GM12875 (cell line): ENCODE results near the gene TSR2.

Source experiments
- H3K4me3 ChIP-seq: one replicate; pipeline ENCODE4 v1.5.1; 2011; ENCODE audit warnings: low read depth, low read length, control low read depth
- CTCF ChIP-seq: IDR thresholded peaks from 2 replicates; pipeline ENCODE4 v1.5.1; 2011; ENCODE audit warnings: low read depth, mild to moderate bottlenecking, control low read depth, inconsistent platforms, low read length, moderate library complexity, borderline replicate concordance; ENCODE audit not compliant: insufficient read depth

TSR2 gene, protein sequence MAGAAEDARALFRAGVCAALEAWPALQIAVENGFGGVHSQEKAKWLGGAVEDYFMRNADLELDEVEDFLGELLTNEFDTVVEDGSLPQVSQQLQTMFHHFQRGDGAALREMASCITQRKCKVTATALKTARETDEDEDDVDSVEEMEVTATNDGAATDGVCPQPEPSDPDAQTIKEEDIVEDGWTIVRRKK

GRCh38 chrX:54439960-54440871 lies at the start of gene TSR2:
Gene TSR2 (plus strand): TSS chrX:54440404. CDS start chrX:54440422, 18 bp downstream.
- TF ChIP-seq CTCF: no peak
- H3K4me3 ChIP-seq: peak within 1 kb of the TSS; percentile 68

GRCh38 chrX:54397113-54397512 lies 43.1 kb upstream of the TSR2 start:
- H3K4me3 ChIP-seq: no peak overlapping the region
- no peak for TF ChIP-seq CTCF

DNA sequence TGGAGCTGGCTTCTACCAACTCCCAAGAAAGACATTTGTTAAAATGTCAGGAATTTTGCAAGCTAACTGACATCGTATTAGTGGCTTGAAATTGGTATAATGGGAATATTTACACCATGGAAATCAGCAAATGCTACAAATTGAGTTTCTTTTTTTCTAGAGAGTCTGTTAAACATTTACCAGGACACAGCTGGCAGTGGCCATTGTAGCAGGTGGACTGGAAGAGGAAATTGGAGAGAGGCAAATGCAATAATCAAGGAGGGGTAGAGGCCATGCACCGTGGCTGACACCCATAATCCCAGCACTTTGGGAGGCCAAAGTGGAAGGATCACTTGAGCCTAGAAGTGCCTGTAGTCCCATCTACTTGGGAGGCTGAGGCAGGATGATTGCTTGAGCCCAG lies 32.9 kb upstream of the TSR2 start:
- no peak for TF ChIP-seq CTCF

GRCh38 chrX:54411732-54412131 lies 28.5 kb upstream of the TSR2 start:
- no peak overlapping the region for H3K4me3 ChIP-seq
- TF ChIP-seq CTCF: no peak

More for the DNA sequence above, 32.9 kb upstream of the TSR2 start:
- H3K4me3 ChIP-seq: no peak overlapping the region

DNA sequence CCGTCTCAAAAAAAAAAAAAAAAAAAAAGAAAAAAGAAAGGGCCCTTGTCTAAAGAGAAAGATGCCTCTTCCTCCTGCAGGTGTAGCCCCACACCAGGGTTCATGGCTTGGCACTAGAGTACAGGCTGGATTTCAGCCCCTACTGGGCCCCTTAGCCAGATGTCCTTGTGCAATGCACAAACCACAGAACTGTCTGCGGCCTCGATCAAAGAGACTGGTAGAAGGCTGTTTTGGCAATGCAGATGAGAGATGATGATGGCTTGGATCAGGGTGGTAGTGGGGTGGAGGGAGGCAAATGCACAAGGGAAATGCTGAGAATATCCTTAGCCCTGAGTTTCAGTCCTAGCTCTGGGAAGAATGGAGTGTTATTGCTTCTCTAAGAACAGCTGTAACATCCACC lies 26.5 kb upstream of the TSR2 start:
- TF ChIP-seq CTCF: no peak
- H3K4me3 ChIP-seq: no peak overlapping the region

- H3K4me3 ChIP-seq: no peak overlapping the region
- TF ChIP-seq CTCF: no peak
Observed at GRCh38 chrX:54415534-54416350, 24.5 kb upstream of the TSR2 start.
